ENCODE results near the gene TRPM5. TPM values are rescaled to one million over a fixed set of nuclear protein-coding genes. Genes with fewer than 3 reads are reported as not detected.

The TRPM5 gene
- total RNA-seq, 4 donors from 2014 or later: not detected

DNA sequence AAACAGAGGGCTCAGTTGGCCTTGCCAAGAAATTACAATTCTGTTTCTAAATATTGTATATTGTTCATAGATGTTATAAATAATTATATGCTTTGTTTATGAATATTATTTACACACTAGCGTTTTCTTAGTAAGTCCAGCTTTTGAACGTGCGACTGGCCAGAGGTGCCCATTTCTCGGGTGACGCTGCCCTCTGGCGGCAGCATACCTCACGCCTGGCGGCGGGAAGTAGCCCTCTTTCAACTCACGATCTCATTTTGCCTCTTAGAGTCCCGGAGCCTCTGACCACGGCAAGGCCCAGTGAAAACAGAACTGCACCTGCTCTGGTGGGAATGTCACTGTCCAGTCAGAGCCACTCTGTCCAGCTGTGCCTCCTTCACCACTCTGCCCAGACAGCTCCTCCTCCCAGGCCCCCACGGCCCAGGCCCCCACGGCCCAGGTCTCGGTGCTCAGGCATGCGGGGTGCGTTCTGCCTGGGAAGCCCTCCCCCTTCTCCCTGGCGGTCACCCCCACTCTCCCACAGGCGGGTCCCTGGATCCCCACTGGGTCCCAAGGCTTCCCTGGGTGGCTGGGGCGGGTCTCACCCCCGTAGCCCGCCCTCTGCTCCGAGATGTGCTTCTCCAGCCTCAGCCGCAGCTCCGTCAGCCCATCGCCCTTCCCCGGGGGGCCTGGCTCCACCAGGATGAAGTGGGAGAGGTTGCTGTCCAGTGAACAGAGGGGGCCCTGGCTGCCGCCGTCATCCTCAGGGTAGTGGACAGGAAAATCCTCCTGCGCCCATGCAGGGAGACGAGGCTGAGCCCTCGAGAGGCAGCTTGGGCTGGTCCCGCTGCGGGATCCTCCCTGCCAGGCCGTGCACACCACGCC is 24.4 kb downstream of the TRPM5 start:
- in situ Hi-C loops (cut with MboI; ENCODE audit: low sequenced_read_pairs in 4 of 4): loop anchor here (5.0 to 25.0 kb wide), 7 partner anchors 103 to 475 kb away; no protein-coding TSS in a partner anchor
- no peaks in the 10 kb centered on the region for H3K27me3 ChIP-seq
- TF ChIP-seq POLR2A (IDR thresholded peaks at IDR 0.05) (no peak), CTCF (IDR thresholded peaks at IDR 0.05 in 4 of 5, conservative IDR thresholded peaks at IDR 0.05 in 1 of 5) (peak; percentile 68 to 83 (median 75))

GRCh38 chr11:2418693-2419360 is 25.5 kb downstream of the TRPM5 start:
- ATAC-seq: no peak
- no peak overlapping the region for H3K4me3 ChIP-seq
- intact Hi-C loops (cut with DNase I; ENCODE audit: low total_unique reads) (loop anchor here (5.0 kb wide), 1 partner anchor 42 kb away; the partner anchor contains the start of gene CD81), in situ Hi-C loops (cut with MboI; ENCODE audit: low sequenced_read_pairs in 4 of 4) (loop anchor here in 3 of 4 donors (5.0 to 25.0 kb wide), 2 partner anchors 102 to 232 kb away; no protein-coding TSS in a partner anchor)
- TF ChIP-seq POLR2A (IDR thresholded peaks at IDR 0.05): no peak
- TF ChIP-seq CTCF (IDR thresholded peaks at IDR 0.05 in 4 of 5, conservative IDR thresholded peaks at IDR 0.05 in 1 of 5): no peak
- no peak overlapping the region for H3K27ac ChIP-seq
- no peaks in the 10 kb centered on the region for H3K9me3 ChIP-seq
- H3K4me1 ChIP-seq: no peaks in the 10 kb centered on the region
- no peaks in the 10 kb centered on the region for H3K36me3 ChIP-seq
- DNase-seq: no peak
- no peaks in the 10 kb centered on the region for H3K27me3 ChIP-seq

More for the DNA sequence above, 24.4 kb downstream of the TRPM5 start:
- Histone ChIP-seq H3K36me3 (no peaks in the 10 kb centered on the region), H3K27ac (peak overlapping the region in 1 of 4 donors; percentile 36), H3K4me1 (no peaks in the 10 kb centered on the region), H3K9me3 (no peaks in the 10 kb centered on the region), H3K4me3 (no peak overlapping the region)
- ATAC-seq (peak; percentile 64 to 76), DNase-seq (peak in 1 of 2 donors; percentile 64)
- intact Hi-C loops (cut with DNase I; ENCODE audit: low total_unique reads): loop anchor here (1.0 to 5.0 kb wide), 3 partner anchors 43 to 223 kb away; partner anchors contain the start of gene CD81

DNA sequence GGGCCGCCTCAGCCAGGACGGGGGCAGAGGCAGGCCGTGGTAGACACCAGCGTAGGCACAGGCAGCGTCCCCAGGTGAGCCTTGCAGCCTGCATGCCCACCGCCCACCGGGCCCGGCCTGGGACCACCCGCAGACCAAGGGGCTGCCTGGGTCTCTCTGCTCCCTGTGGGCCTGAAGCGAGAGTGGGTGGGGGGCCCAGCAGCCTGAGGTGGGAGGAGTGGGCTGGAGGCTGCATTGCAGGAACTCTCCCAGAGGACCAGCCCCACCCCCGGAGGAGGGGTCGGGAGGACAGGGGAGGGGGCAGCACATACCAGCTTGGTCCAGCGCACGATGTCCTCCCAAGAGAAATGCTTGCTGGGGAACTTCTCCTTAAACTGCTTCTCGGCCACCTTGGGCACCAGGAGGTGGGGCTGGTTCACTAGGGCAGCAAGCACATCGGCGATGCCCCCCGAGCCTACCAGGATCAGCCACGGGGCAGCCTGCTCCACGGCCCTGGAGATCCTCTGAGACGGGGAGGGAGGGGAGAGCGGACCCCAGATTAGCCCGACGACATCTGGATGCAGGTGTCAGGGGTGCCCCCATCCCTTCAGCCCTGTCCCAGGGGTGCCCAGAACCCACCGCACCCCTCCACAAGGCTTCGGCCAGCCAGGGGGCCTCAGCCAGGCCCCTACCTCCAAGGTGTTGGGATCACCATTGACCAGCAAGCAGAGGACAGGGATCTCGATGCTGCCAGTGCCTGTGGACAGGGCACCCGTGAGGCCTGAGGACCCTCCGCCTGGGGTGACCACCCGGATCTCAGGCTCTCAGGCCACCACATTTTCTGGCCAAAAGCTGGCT is 26.2 kb downstream of the TRPM5 start:
- in situ Hi-C loops (cut with MboI; ENCODE audit: low sequenced_read_pairs in 4 of 4): loop anchor here in 3 of 4 donors (5.0 to 25.0 kb wide), 2 partner anchors 101 to 231 kb away; no protein-coding TSS in a partner anchor
- intact Hi-C loops (cut with DNase I; ENCODE audit: low total_unique reads): loop anchor here (5.0 kb wide), 1 partner anchor 41 kb away; the partner anchor contains the start of gene CD81
- no peak for TF ChIP-seq POLR2A (IDR thresholded peaks at IDR 0.05)
- TF ChIP-seq CTCF (IDR thresholded peaks at IDR 0.05 in 4 of 5, conservative IDR thresholded peaks at IDR 0.05 in 1 of 5): no peak

DNA sequence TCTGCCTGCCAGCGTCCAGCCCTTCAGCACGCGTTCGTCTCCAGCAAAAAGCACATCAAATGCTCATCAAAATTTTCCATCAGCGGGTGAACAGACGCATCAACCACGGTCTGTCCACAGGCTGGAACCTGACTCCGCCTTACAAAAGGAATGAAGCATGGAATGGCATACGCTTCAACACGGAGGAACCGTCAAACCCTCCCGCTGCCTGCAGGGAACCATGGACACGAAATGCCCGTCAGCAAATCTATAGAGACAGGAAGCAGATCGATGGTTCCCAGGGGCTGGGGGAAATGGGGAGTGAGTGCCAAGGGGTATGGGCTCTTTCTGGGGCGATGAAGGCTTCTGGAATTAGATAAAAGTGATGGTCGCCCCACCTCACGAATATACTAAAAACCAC is 27.5 kb downstream of the TRPM5 start:
- no peak overlapping the region for H3K4me3 ChIP-seq
- H3K27ac ChIP-seq: no peak overlapping the region
- no peak for TF ChIP-seq POLR2A (IDR thresholded peaks at IDR 0.05)
- TF ChIP-seq CTCF (IDR thresholded peaks at IDR 0.05 in 4 of 5, conservative IDR thresholded peaks at IDR 0.05 in 1 of 5): no peak
- in situ Hi-C loops (cut with MboI; ENCODE audit: low sequenced_read_pairs in 4 of 4) (loop anchor here in 3 of 4 donors (5.0 to 25.0 kb wide), 2 partner anchors 99 to 229 kb away; no protein-coding TSS in a partner anchor), intact Hi-C loops (cut with DNase I; ENCODE audit: low total_unique reads) (loop anchor here (5.0 kb wide), 1 partner anchor 39 kb away; the partner anchor contains the start of gene CD81)
- ATAC-seq: no peak
- no peaks in the 10 kb centered on the region for H3K4me1 ChIP-seq
- no peaks in the 10 kb centered on the region for H3K36me3 ChIP-seq
- no peaks in the 10 kb centered on the region for H3K9me3 ChIP-seq
- H3K27me3 ChIP-seq: no peaks in the 10 kb centered on the region
- DNase-seq: no peak

More for the DNA sequence above, 26.2 kb downstream of the TRPM5 start:
- H3K27ac ChIP-seq: no peak overlapping the region
- H3K4me3 ChIP-seq: no peak overlapping the region
- ATAC-seq (no peak), DNase-seq (no peak)
- no peaks in the 10 kb centered on the region for H3K9me3 ChIP-seq
- no peaks in the 10 kb centered on the region for H3K27me3 ChIP-seq
- no peaks in the 10 kb centered on the region for H3K4me1 ChIP-seq
- no peaks in the 10 kb centered on the region for H3K36me3 ChIP-seq

Data from gastrocnemius medialis (tissue), 4 donors.